ENCODE data around the gene YIPF3.
"Not testable (repeated sequence)": the region's sequence is repeated elsewhere in the genome, so short reads cannot be mapped to it uniquely, and the experiment has no call there.

Gene YIPF3

DNA sequence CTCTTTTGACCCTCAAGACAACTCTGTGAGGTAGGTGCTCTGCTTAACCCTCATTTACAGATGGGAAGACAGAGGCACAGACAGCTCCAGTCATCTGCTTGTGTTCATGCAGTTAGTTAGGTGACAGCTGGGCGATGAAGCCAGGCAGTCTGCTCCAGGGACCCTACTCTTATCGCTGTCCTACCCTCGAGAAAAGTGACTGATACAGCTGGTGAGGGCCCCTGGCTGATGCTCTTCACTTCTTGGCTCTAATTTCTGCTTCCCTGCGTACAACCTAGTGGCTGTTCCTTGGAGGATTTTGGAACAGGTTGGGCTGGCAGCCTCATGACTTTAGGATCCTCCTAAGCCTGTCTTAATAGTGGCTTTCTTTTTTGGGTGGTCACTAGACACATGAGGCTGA is 48.5 kb downstream of the YIPF3 start:
- H2BK12ac ChIP-seq (ENCODE audit: low read length) = no peak overlapping the region
- no peaks in the 10 kb centered on the region for H3K36me3 ChIP-seq (ENCODE audit: control insufficient read depth in 1 of 2, insufficient read depth in 2 of 2, low read length in 2 of 2)
- no peaks in the 10 kb centered on the region for H3K79me2 ChIP-seq (ENCODE audit: control insufficient read depth, insufficient read depth, low read length, poor library complexity)
- H2BK5ac ChIP-seq (ENCODE audit: low read depth, low read length, poor library complexity) = no peak overlapping the region
- no peak overlapping the region for H2AK5ac ChIP-seq (ENCODE audit: low read length)
- no peak overlapping the region for H2BK120ac ChIP-seq (ENCODE audit: insufficient read depth, low read length, poor library complexity)
- H3K27ac ChIP-seq (ENCODE audit: low read depth, low read length) = no peak overlapping the region
- H3K9ac ChIP-seq (ENCODE audit: low read length) = no peak overlapping the region
- no peak overlapping the region for H3K4ac ChIP-seq (ENCODE audit: low read depth, low read length)
- no peaks in the 10 kb centered on the region for H3K27me3 ChIP-seq (ENCODE audit: insufficient read depth, low read length)
- no CpG with 5 or more reads among the region's 4 CpGs for WGBS (ENCODE audit: extremely low coverage, insufficient coverage, insufficient read length)
- no peak overlapping the region for H3K4me2 ChIP-seq (ENCODE audit: low read length)
- no peak overlapping the region for H2AFZ ChIP-seq (ENCODE audit: insufficient read depth, low read length, poor library complexity)
- H3K14ac ChIP-seq (ENCODE audit: low read length) = no peak overlapping the region
- no peaks in the 10 kb centered on the region for H3K9me3 ChIP-seq (ENCODE audit: insufficient read depth, low read depth, low read length)
- no peak overlapping the region for H3K23ac ChIP-seq (ENCODE audit: low read length)
- no peaks in the 10 kb centered on the region for H3K79me1 ChIP-seq (ENCODE audit: low read length)
- no peak overlapping the region for H3K18ac ChIP-seq (ENCODE audit: low read length)
- no peak overlapping the region for H3K4me3 ChIP-seq (ENCODE audit: low read depth, low read length)
- no peak overlapping the region for H4K12ac ChIP-seq (ENCODE audit: low read depth, low read length)
- peaks cover 5 to 10% of the 10 kb centered on the region in 2 experiments for H3K4me1 ChIP-seq (ENCODE audit: control insufficient read depth in 1 of 2, insufficient read depth in 2 of 2, low read length in 2 of 2)
- H4K91ac ChIP-seq (ENCODE audit: low read depth, low read length) = no peak overlapping the region
- no peak overlapping the region for H4K8ac ChIP-seq (ENCODE audit: low read depth, low read length)
- no peak for DNase-seq

DNA sequence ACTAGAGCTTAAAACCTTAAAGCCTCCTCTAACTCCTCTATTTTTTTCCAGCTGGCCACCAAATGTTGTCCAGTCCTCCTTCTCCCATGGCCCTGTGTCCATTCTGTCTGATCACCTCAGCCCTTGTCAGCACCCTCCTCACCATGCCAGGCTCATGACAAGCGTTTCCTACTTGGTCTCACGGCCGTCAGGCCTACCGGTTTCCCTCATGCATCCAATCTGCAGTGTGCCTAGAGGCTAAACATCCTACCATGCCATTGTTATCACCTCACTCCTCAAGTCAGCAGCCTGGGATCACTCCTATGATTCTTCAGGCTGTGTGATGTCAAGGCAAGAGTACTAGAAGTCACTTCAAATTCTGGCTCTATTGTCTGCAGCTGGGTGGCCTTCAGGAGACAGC is 49.0 kb downstream of the YIPF3 start:
- DNase-seq = peak; percentile 93
- no peak overlapping the region for H3K27ac ChIP-seq (ENCODE audit: low read depth, low read length)
- no peak overlapping the region for H3K14ac ChIP-seq (ENCODE audit: low read length)
- H4K91ac ChIP-seq (ENCODE audit: low read depth, low read length) = no peak overlapping the region
- no peak overlapping the region for H3K4ac ChIP-seq (ENCODE audit: low read depth, low read length)
- no peaks in the 10 kb centered on the region for H3K36me3 ChIP-seq (ENCODE audit: control insufficient read depth in 1 of 2, insufficient read depth in 2 of 2, low read length in 2 of 2)
- H3K18ac ChIP-seq (ENCODE audit: low read length) = no peak overlapping the region
- no peak overlapping the region for H4K12ac ChIP-seq (ENCODE audit: low read depth, low read length)
- no peaks in the 10 kb centered on the region for H3K79me2 ChIP-seq (ENCODE audit: control insufficient read depth, insufficient read depth, low read length, poor library complexity)
- H3K4me3 ChIP-seq (ENCODE audit: low read depth, low read length) = no peak overlapping the region
- no CpG with 5 or more reads among the region's 4 CpGs for WGBS (ENCODE audit: extremely low coverage, insufficient coverage, insufficient read length)
- H3K27me3 ChIP-seq (ENCODE audit: insufficient read depth, low read length) = no peaks in the 10 kb centered on the region
- no peak overlapping the region for H3K4me2 ChIP-seq (ENCODE audit: low read length)
- H2BK12ac ChIP-seq (ENCODE audit: low read length) = no peak overlapping the region
- H2BK120ac ChIP-seq (ENCODE audit: insufficient read depth, low read length, poor library complexity) = no peak overlapping the region
- H2BK5ac ChIP-seq (ENCODE audit: low read depth, low read length, poor library complexity) = no peak overlapping the region
- no peak overlapping the region for H2AFZ ChIP-seq (ENCODE audit: insufficient read depth, low read length, poor library complexity)
- H4K8ac ChIP-seq (ENCODE audit: low read depth, low read length) = no peak overlapping the region
- H3K23ac ChIP-seq (ENCODE audit: low read length) = no peak overlapping the region
- no peak overlapping the region for H2AK5ac ChIP-seq (ENCODE audit: low read length)
- no peaks in the 10 kb centered on the region for H3K9me3 ChIP-seq (ENCODE audit: insufficient read depth, low read depth, low read length)
- H3K4me1 ChIP-seq (ENCODE audit: control insufficient read depth in 1 of 2, insufficient read depth in 2 of 2, low read length in 2 of 2) = peaks cover 5 to 10% of the 10 kb centered on the region in 2 experiments
- no peak overlapping the region for H3K9ac ChIP-seq (ENCODE audit: low read length)
- H3K79me1 ChIP-seq (ENCODE audit: low read length) = no peaks in the 10 kb centered on the region

DNA sequence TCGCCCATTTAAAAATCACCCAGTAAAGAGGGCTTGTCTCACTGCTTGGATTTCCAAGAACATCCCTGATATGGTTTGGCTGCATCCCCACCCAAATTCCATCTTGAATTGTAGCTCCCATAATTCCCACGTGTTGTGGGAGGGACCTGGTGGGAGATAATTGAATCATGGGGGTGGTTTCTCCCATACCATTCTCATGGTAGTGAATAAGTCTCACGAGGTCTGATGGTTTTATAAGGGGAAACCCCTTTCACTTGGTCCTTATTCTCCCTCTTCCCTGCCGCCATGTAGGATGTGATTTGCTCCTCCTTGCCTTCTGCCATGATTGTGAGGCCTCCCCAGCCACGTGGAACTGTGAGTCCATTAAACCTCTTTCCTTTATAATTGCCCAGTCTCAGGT is 49.5 kb downstream of the YIPF3 start:
- not testable (repeated sequence) for H2AFZ ChIP-seq (ENCODE audit: insufficient read depth, low read length, poor library complexity); H4K8ac ChIP-seq (ENCODE audit: low read depth, low read length); H3K14ac ChIP-seq (ENCODE audit: low read length); H2BK5ac ChIP-seq (ENCODE audit: low read depth, low read length, poor library complexity); H3K36me3 ChIP-seq (ENCODE audit: control insufficient read depth in 1 of 2, insufficient read depth in 2 of 2, low read length in 2 of 2); H3K27me3 ChIP-seq (ENCODE audit: insufficient read depth, low read length); H3K9me3 ChIP-seq (ENCODE audit: insufficient read depth, low read depth, low read length); H3K4me2 ChIP-seq (ENCODE audit: low read length); H4K91ac ChIP-seq (ENCODE audit: low read depth, low read length); H4K12ac ChIP-seq (ENCODE audit: low read depth, low read length); H2AK5ac ChIP-seq (ENCODE audit: low read length); DNase-seq; H3K4me1 ChIP-seq (ENCODE audit: control insufficient read depth in 1 of 2, insufficient read depth in 2 of 2, low read length in 2 of 2); H3K4ac ChIP-seq (ENCODE audit: low read depth, low read length); H3K4me3 ChIP-seq (ENCODE audit: low read depth, low read length); H3K23ac ChIP-seq (ENCODE audit: low read length); H2BK120ac ChIP-seq (ENCODE audit: insufficient read depth, low read length, poor library complexity); H3K18ac ChIP-seq (ENCODE audit: low read length); H3K27ac ChIP-seq (ENCODE audit: low read depth, low read length); H2BK12ac ChIP-seq (ENCODE audit: low read length); H3K9ac ChIP-seq (ENCODE audit: low read length); H3K79me1 ChIP-seq (ENCODE audit: low read length); H3K79me2 ChIP-seq (ENCODE audit: control insufficient read depth, insufficient read depth, low read length, poor library complexity)
- no CpG with 5 or more reads among the region's 5 CpGs for WGBS (ENCODE audit: extremely low coverage, insufficient coverage, insufficient read length)

DNA sequence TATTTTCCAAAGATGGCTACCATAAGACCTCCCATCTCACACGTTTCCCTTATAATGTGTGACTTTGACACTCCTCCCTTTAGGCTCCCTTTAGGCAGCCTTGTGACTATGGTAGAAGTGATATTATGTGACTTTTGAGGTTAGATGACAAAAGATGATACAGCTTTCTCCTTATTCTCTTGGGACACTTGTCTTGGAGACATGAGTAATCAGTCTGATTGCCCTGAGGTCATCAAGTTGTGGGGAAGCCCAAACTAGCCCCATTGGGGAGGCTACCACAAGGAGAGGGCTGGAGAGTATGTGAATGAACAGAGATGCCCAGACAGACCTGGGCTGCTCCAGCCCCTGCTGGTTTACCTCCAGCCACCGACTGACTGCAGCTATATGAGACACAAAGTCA is 50.8 kb downstream of the YIPF3 start:
- Histone ChIP-seq H3K23ac (ENCODE audit: low read length) (no peak overlapping the region), H3K4me2 (ENCODE audit: low read length) (no peak overlapping the region), H3K9me3 (ENCODE audit: insufficient read depth, low read depth, low read length) (no peaks in the 10 kb centered on the region), H3K79me2 (ENCODE audit: control insufficient read depth, insufficient read depth, low read length, poor library complexity) (no peaks in the 10 kb centered on the region), H3K4me3 (ENCODE audit: low read depth, low read length) (no peak overlapping the region), H3K9ac (ENCODE audit: low read length) (no peak overlapping the region), H2BK5ac (ENCODE audit: low read depth, low read length, poor library complexity) (no peak overlapping the region), H3K27me3 (ENCODE audit: insufficient read depth, low read length) (no peaks in the 10 kb centered on the region), H2AFZ (ENCODE audit: insufficient read depth, low read length, poor library complexity) (no peak overlapping the region), H3K18ac (ENCODE audit: low read length) (no peak overlapping the region), H3K4me1 (ENCODE audit: control insufficient read depth in 1 of 2, insufficient read depth in 2 of 2, low read length in 2 of 2) (peaks cover 3 to 10% of the 10 kb centered on the region in 2 experiments), H2AK5ac (ENCODE audit: low read length) (no peak overlapping the region), H3K36me3 (ENCODE audit: control insufficient read depth in 1 of 2, insufficient read depth in 2 of 2, low read length in 2 of 2) (no peaks in the 10 kb centered on the region), H4K8ac (ENCODE audit: low read depth, low read length) (no peak overlapping the region), H3K4ac (ENCODE audit: low read depth, low read length) (no peak overlapping the region), H3K27ac (ENCODE audit: low read depth, low read length) (no peak overlapping the region), H4K12ac (ENCODE audit: low read depth, low read length) (no peak overlapping the region), H3K14ac (ENCODE audit: low read length) (no peak overlapping the region), H3K79me1 (ENCODE audit: low read length) (no peaks in the 10 kb centered on the region), H2BK120ac (ENCODE audit: insufficient read depth, low read length, poor library complexity) (no peak overlapping the region), H4K91ac (ENCODE audit: low read depth, low read length) (no peak overlapping the region), H2BK12ac (ENCODE audit: low read length) (no peak overlapping the region)
- no CpG with 5 or more reads among the region's 2 CpGs for WGBS (ENCODE audit: extremely low coverage, insufficient coverage, insufficient read length)
- DNase-seq = no peak
